ENCODE results near the gene HOXC10.

HOXC10 gene

GRCh38 chr12:54007538-54008259 is 22.8 kb downstream of the HOXC10 start:
- DNase-seq (ENCODE audit: low read depth) = no peak
- TF ChIP-seq CTCF (IDR thresholded peaks at IDR 0.05; ENCODE audit: low read depth, low read length, missing control alignments) = no peak
- H3K4me3 ChIP-seq (ENCODE audit: low read depth, low read length) = no peak overlapping the region

- DNase-seq (ENCODE audit: low read depth) = no peak
- H3K4me3 ChIP-seq (ENCODE audit: low read depth, low read length) = no peak overlapping the region
- no peak for TF ChIP-seq CTCF (IDR thresholded peaks at IDR 0.05; ENCODE audit: low read depth, low read length, missing control alignments)
Measured at GRCh38 chr12:54008260-54008552, 23.3 kb downstream of the HOXC10 start.

GRCh38 chr12:54009171-54010052 is 24.5 kb downstream of the HOXC10 start:
- H3K4me3 ChIP-seq (ENCODE audit: low read depth, low read length) = no peak overlapping the region
- TF ChIP-seq CTCF (IDR thresholded peaks at IDR 0.05; ENCODE audit: low read depth, low read length, missing control alignments) = no peak
- no peak for DNase-seq (ENCODE audit: low read depth)

- H3K4me3 ChIP-seq (ENCODE audit: low read depth, low read length) = no peak overlapping the region
- DNase-seq (ENCODE audit: low read depth) = no peak
- TF ChIP-seq CTCF (IDR thresholded peaks at IDR 0.05; ENCODE audit: low read depth, low read length, missing control alignments) = no peak
Measured at GRCh38 chr12:54010053-54010971, 25.4 kb downstream of the HOXC10 start.

GRCh38 chr12:54010972-54011664 is 26.2 kb downstream of the HOXC10 start:
- no peak for TF ChIP-seq CTCF (IDR thresholded peaks at IDR 0.05; ENCODE audit: low read depth, low read length, missing control alignments)
- no peak for DNase-seq (ENCODE audit: low read depth)
- H3K4me3 ChIP-seq (ENCODE audit: low read depth, low read length) = no peak overlapping the region

Measured in GM12864 (cell line).